ENCODE measurements around the gene ATAD2B.
"Not testable (repeated sequence)": the region's sequence is repeated elsewhere in the genome, so short reads cannot be mapped to it uniquely, and the experiment has no call there.

ATAD2B gene

DNA sequence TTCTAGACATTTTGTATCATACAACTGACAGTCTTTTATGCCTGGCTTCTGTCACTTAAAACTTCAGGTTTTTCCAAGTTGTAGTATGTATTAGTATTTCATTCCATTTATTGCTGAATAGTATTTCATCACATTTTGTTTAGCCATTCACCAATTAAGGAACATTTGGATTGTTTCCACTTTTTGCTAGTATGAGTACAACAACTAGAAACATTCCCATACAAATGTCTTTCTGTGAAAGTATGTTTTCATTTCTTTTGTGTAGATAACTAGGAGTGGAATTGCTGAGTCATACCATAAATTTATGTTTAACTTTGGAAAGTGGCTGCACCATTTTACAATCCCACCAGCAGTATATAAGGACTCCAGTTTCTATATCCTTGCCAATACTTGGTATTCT is 135.9 kb downstream of the ATAD2B start:
- no peak for DNase-seq (ENCODE audit: low read depth in 2 of 2)

DNA sequence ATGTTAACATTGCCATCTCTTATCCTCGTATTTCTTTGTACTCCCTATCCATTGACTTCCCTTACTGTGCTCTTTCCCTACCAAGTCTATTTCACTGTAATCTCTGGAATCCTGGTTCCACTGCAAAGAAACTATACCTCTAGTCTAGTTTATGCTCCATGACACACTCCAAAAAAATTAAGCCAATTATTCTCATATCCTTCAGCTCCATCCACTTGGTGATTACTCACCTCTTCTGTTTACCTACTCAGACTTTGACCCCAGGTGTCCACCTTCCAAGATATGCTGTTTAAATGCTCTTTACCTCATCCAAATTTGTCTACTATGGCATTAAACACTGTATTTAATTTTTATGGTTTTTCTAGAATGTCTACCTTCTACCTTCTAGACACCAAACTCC is 137.9 kb downstream of the ATAD2B start:
- DNase-seq (ENCODE audit: low read depth in 2 of 2), result no peak

DNA sequence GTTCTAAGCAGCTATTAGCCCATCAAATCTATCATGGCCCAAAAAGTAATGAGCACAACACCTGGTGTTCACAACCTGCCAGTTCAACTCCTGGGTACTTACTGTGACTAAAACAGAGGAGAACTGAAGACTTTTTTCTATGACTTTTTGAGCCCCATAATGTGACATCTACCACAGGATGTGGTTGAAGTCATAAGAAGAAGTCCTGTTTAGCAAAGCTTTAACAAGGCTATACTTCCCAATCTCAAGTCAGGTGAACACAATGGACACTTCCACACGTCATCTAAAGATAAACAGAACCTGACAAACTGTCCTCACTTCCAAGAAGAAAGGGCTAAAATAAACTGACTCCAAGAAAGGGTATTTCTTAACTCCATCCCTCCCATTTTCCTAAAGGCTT is 138.8 kb downstream of the ATAD2B start:
- no peak for DNase-seq (ENCODE audit: low read depth in 2 of 2)

- no peak for DNase-seq (ENCODE audit: low read depth in 2 of 2)
These were observed 142.0 kb downstream of the ATAD2B start for GRCh38 chr2:23784971-23785370.

DNA sequence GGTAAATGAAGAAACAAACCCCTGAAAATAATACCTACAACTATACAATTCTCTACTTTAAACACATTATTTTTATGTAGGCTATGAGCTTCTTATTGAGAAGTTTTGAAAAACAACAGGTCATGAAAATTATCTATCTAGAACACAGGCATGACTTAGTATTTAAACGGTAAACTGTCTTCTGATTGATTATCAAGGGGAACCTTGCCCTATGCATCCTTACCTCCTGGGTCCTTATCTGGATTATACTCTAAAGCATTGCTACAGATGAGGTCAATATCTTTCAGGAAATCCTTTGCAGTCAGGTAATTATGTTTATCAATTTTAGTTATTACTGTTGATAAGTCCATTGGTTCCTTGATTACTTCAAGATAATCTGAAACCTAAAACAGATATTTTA is 144.3 kb downstream of the ATAD2B start:
- DNase-seq (ENCODE audit: low read depth in 2 of 2), result no peak

GRCh38 chr2:23782126-23782525 is 144.8 kb downstream of the ATAD2B start:
- DNase-seq (ENCODE audit: low read depth in 2 of 2), result no peak

DNA sequence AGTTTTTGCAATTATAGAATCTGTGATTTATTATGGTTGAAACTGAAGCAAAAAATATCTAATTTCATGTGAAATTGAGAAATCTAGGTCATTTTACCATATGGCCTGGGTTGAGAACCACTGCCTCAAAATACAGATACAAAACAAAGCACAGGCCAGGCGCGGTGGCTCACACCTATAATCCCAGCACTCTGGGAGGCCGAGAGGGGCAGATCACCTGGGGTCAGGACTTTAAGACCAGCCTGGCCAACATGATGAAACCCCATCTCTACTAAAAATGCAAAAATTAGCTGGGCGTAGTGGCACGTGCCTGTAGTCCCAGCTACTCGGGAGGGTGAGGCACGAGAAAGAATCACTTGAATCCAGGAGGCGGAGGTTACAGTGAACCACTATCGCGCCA is 146.5 kb downstream of the ATAD2B start:
- not testable (repeated sequence) for DNase-seq (ENCODE audit: low read depth in 2 of 2)

DNA sequence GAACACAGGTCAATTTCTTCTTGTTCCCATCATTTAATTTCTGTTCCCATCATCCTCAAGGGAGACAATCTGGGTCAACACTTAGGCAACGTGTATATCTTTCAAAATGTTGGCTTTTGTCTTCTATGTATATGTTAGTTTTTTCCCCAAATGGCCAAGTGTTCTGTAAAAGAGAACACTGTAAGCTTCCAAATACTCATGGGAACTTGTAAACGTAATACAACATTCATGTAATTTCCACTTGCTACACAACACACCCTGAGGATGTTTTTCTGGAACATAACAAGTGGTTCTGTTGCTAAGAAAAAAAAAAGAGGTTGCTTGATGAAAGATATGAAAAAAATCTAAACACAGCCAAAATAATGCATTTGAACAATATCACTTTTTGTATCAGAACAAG is 149.1 kb downstream of the ATAD2B start:
- no peak for DNase-seq (ENCODE audit: low read depth in 2 of 2)

GRCh38 chr2:23776021-23776420 is 150.9 kb downstream of the ATAD2B start:
- no peak for DNase-seq (ENCODE audit: low read depth in 2 of 2)

DNA sequence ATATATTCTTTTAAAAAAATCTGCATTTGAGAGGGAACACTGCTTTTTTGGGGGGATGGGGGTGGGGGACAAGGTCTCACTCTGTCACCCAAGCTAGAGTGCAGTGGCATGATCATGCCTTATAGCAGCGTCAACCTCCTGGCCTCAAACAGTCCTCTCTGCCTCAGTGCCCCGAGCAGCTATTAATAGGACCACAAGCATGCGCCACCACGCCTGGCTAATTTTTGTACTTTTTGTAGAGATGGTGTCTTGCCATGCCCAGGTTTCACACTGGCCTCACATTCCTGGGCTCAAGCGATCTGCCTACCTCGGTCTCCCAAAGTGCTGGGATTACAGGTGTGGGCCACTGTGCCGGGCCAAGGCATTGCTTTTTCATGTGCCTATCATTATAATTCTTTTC is 154.2 kb downstream of the ATAD2B start:
- no peak for DNase-seq (ENCODE audit: low read depth in 2 of 2)

DNA sequence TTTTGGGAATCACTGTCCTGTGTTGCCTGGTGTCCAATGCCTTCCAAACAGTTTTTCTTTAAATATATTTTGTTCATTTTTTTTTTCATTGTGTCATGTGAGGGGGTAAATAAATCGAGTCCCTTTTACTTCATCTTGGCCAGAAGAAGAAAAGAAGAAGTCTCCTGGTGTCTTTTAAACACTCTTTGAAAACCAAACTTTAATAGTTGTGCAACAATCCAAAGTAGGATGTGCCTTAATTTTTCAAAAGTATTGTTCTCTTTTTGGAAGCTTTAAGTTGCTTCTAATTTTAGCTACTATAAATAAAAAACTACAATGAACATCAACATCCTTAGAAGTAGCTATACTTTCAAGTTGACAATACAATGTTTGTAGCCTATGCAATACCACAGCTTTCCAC is 154.9 kb downstream of the ATAD2B start:
- no peak for DNase-seq (ENCODE audit: low read depth in 2 of 2)

DNA sequence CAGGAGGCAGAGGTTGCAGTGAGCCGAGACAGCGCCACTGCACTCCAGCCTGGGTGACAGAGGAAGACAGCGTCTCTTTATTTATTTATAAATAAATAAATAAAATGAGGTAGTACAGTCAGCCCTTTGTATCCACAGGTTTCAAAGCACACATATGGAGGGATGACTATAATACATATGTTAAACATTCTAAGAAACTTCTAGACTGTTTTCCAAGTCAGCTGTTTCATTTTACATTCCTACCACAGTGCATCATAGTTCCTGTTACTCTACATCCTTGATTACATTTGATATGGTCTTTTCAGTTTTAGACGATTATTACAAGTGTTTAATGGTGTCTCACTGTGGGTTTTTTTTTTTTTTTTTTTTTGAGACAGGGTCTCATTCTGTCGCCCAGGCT is 157.6 kb downstream of the ATAD2B start:
- DNase-seq (ENCODE audit: low read depth in 2 of 2), result no peak

DNA sequence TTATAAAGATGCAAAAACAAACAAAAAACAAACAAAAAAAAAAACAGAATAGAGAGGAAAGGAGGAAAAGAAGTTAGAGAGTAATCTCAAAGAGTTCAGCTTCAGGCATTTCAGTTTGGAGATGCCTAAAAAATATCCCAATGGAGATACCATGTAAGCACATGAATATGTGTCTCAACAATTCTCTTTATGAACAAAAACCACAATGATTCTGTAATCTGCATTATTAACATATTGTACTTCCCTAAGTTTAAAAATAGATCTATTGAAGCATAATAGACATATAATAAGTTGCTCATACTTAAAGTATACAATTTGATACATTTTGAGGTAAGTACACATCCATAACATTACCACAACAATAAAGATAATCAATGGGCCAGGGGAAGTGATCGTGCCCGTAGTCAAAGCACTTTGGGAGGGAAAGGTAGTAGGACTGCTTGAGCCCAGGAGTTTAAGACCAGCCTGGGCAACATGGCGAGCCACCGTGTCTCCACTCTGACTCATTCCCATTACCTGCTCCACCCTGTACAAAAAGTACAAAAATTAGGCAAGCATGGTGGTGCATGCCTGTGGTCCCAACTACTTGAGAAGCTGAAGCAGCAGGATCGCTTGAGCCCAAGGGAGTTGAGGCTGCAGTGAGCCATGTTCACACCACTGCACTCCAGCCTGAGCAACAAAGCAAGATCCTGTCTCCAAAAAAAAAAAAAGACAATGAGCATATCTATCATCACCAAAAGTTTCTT is 158.9 kb downstream of the ATAD2B start:
- DNase-seq (ENCODE audit: low read depth in 2 of 2), result no peak

GRCh38 chr2:23762141-23762540 is 164.8 kb downstream of the ATAD2B start:
- DNase-seq (ENCODE audit: low read depth in 2 of 2), result no peak

GRCh38 chr2:23761638-23762037 is 165.3 kb downstream of the ATAD2B start:
- DNase-seq (ENCODE audit: low read depth in 2 of 2), result no peak

DNA sequence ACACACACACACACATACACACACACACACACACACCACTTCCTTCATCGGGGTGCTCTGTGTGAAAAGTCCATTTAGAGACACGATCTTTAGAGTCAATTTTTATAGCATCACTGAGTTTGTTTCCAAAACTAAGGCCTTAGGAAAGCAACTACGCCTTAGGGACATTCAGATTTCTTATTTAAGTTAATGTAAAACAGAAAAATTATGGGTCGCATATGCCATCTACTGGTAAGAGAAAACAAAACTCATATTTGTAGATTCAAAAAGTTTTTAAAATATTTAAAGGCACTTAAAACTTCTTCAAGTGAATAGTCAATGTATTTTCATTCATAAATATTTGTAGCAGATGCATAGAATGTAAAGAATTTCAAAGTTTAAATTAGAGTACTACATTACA is 166.2 kb downstream of the ATAD2B start:
- no peak for DNase-seq (ENCODE audit: low read depth in 2 of 2)

- DNase-seq (ENCODE audit: low read depth in 2 of 2), result no peak
These were observed 169.1 kb downstream of the ATAD2B start for GRCh38 chr2:23757686-23758433.

DNA sequence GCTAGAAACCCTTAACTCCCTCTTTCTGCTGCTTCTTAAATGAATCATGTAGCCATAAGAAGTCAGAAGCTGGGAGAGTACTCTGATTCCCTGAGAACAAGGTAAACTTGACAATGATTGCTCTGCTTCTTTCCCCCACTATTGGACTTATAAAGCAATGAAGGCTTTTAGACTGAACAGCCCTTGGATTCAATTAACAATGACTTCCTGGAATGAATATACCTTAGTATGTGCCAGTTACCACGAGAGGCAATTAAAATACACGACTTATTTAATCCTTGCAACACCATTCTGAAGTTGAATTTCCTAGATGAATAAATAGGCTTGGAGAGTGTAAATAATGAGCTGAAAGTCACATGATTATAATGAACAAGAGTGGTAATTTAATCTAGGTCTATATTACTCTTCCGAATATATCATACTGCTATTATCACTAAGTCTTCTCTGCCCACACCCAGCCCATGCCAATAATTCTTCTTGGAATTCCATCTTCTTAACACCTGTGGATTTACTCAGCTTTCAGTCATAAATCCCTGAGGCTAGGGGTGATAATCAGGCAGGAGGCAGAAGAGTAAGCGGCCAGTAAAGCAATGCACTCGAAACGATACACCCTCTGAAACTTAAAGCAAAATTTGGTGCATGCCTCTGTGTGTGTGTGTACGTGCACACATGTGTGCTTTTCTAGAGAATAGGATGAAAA is 170.2 kb downstream of the ATAD2B start:
- DNase-seq (ENCODE audit: low read depth in 2 of 2), result no peak

DNA sequence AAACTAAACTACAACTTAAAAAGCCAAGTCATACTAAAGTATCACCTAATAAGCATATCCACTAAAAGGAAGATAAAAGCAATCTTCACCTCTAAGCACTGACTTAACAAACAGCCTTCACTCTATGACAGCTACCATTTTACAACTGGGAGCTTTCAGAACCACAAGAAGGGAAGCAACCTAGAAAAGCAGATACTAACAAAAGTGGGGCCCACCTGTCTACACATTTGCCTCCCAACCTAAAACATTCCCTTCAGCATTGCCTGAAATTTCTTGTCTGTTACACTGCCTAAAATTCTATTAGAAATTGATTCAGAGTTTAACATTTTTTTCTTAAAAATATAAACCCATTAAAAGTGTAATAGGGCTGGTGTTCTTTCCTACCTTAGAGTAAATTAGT is 172.0 kb downstream of the ATAD2B start:
- DNase-seq (ENCODE audit: low read depth in 2 of 2), result no peak

- DNase-seq (ENCODE audit: low read depth in 2 of 2), result no peak
These were observed 173.5 kb downstream of the ATAD2B start for GRCh38 chr2:23753291-23754010.

- DNase-seq (ENCODE audit: low read depth in 2 of 2), result no peak
These were observed 175.1 kb downstream of the ATAD2B start for GRCh38 chr2:23751747-23752265.
